Neural cell (in vitro differentiated cells): ENCODE measurements around the gene SLC34A3. TPM values are rescaled to one million over a fixed set of nuclear protein-coding genes. Genes with fewer than 3 reads are reported as not detected.
"Not testable (repeated sequence)": the region's sequence is repeated elsewhere in the genome, so short reads cannot be mapped to it uniquely, and the experiment has no call there.

Source experiments
- H2AFZ ChIP-seq: fragments of 200-600, 300-800 bp; sonication (generic), shearing (Covaris generic); 2 replicates; pipeline ENCODE4 v1.6.0; 2014; ENCODE audit warnings: low read depth, mild to moderate bottlenecking, antibody characterized with exemption, low read length, moderate library complexity
- H3F3A ChIP-seq: fragments of 200-600 bp; shearing (Covaris generic); 2 replicates; pipeline ENCODE4 v1.6.1; 2016; ENCODE audit warnings: mild to moderate bottlenecking, moderate library complexity, mixed read lengths, antibody characterized with exemption, low read length; ENCODE audit not compliant: insufficient read depth, poor library complexity, severe bottlenecking
- H3K27ac ChIP-seq: fragments of 200-600, 300-800 bp; sonication (generic), shearing (Covaris generic); 2 replicates; pipeline ENCODE4 v1.5.1; 2014; ENCODE audit warnings: mild to moderate bottlenecking, low read length, moderate library complexity
- H3K27me3 ChIP-seq: fragments of 300-800, 200-600 bp; sonication (generic), shearing (Covaris generic); 2 replicates; pipeline ENCODE4 v1.6.0; 2014; ENCODE audit warnings: mild to moderate bottlenecking, low read depth, low read length, moderate library complexity; ENCODE audit not compliant: insufficient read depth
- H3K36me3 ChIP-seq: fragments of 300-800, 200-600 bp; sonication (generic), shearing (Covaris generic); 2 replicates; pipeline ENCODE4 v1.5.1; 2014; ENCODE audit warnings: mild to moderate bottlenecking, antibody characterized with exemption, low read length, moderate library complexity; ENCODE audit not compliant: insufficient read depth
- H3K4me2 ChIP-seq: fragments of 300-800, 200-600 bp; sonication (generic), shearing (Covaris generic); 2 replicates; pipeline ENCODE4 v1.6.0; 2014; ENCODE audit warnings: mild to moderate bottlenecking, low read length
- H3K4me3 ChIP-seq: fragments of 300-800, 200-600 bp; sonication (generic), shearing (Covaris generic); 2 replicates; pipeline ENCODE4 v1.5.1; 2014; ENCODE audit warnings: mild to moderate bottlenecking, low read length, moderate library complexity
- H3K79me2 ChIP-seq: fragments of 200-600 bp; shearing (Covaris generic); replicated peaks from 2 replicates; pipeline ENCODE4 v1.6.0; 2014; ENCODE audit warnings: mild to moderate bottlenecking, low read length, moderate library complexity; ENCODE audit not compliant: insufficient read depth
- H3K9ac ChIP-seq: fragments of 300-800, 200-600 bp; sonication (generic), shearing (Covaris generic); 2 replicates; pipeline ENCODE4 v1.6.1; 2016; ENCODE audit warnings: mild to moderate bottlenecking, low read length, mixed read lengths
- H3K9me2 ChIP-seq: fragments of 200-600 bp; shearing (Covaris generic); 2 replicates; pipeline ENCODE4 v1.6.1; 2016; ENCODE audit warnings: mild to moderate bottlenecking, low read length, mixed read lengths; ENCODE audit not compliant: insufficient read depth
- H3K9me3 ChIP-seq: fragments of 200-600, 300-800 bp; sonication (generic), shearing (Covaris generic); 2 replicates; pipeline ENCODE4 v1.6.1; 2016; ENCODE audit warnings: mild to moderate bottlenecking, mixed run types, low read length, moderate library complexity, mixed read lengths
- H4K20me1 ChIP-seq: fragments of 200-600 bp; shearing (Covaris generic); 2 replicates; pipeline ENCODE4 v1.6.1; 2016; ENCODE audit warnings: mild to moderate bottlenecking, mixed run types; ENCODE audit not compliant: insufficient read depth
- CTCF ChIP-seq: fragments of 450-650 bp; IDR thresholded peaks from 2 replicates; pipeline ENCODE4 v1.5.1; 2014; ENCODE audit warnings: antibody characterized with exemption, mild to moderate bottlenecking, moderate library complexity; ENCODE audit not compliant: poor library complexity, severe bottlenecking
- EP300 ChIP-seq: fragments of 450-650 bp; conservative IDR thresholded peaks from 2 replicates; pipeline ENCODE4 v1.6.1; 2014; ENCODE audit warnings: antibody characterized with exemption, mild to moderate bottlenecking, moderate library complexity; ENCODE audit not compliant: poor library complexity, severe bottlenecking
- EZH2 ChIP-seq: fragments of 200-600, 300-800 bp; shearing (Covaris generic), sonication (generic); IDR thresholded peaks from 2 replicates; pipeline ENCODE4 v1.6.1; 2014; ENCODE audit warnings: antibody characterized with exemption, low read length, borderline replicate concordance, mild to moderate bottlenecking; ENCODE audit not compliant: insufficient read depth, poor library complexity, severe bottlenecking
- MXI1 ChIP-seq: fragments of 450-650 bp; conservative IDR thresholded peaks from 2 replicates; pipeline ENCODE4 v1.6.1; 2014; ENCODE audit warnings: antibody characterized with exemption, mild to moderate bottlenecking; ENCODE audit not compliant: poor library complexity, severe bottlenecking
- POLR2AphosphoS5 ChIP-seq: IDR thresholded peaks from 2 replicates; pipeline ENCODE4 v1.6.1; 2012
- RAD21 ChIP-seq: fragments of 450-650 bp; conservative IDR thresholded peaks from 2 replicates; pipeline ENCODE4 v1.6.1; 2014; ENCODE audit warnings: antibody characterized with exemption, mild to moderate bottlenecking, moderate library complexity
- REST ChIP-seq: IDR thresholded peaks from 2 replicates; pipeline ENCODE4 v1.6.1; 2012; ENCODE audit warnings: borderline replicate concordance
- SMC3 ChIP-seq: fragments of 450-650 bp; conservative IDR thresholded peaks from 2 replicates; pipeline ENCODE4 v1.6.1; 2014; ENCODE audit warnings: antibody characterized with exemption, mild to moderate bottlenecking, moderate library complexity; ENCODE audit not compliant: poor library complexity
- TAF1 ChIP-seq: IDR thresholded peaks from 2 replicates; pipeline ENCODE4 v1.6.1; 2012; ENCODE audit warnings: low read depth
- polyA plus RNA-seq: library from polyadenylated mRNA; depleted of rRNA; stranded (reverse); fragments of >200 nt; gene quantifications from 2 replicates; pipeline ENCODE4 v1.2.3, GENCODE V29; 2014

SLC34A3 gene
- polyA plus RNA-seq, 1 donor from 2014 or later, result 0.27 TPM

- peaks cover 14% of the 10 kb centered on the region for H3K79me2 ChIP-seq
- not testable (repeated sequence) for H3K9me3 ChIP-seq, H3K9ac ChIP-seq, H3K27ac ChIP-seq, H3F3A ChIP-seq, H3K36me3 ChIP-seq, H3K27me3 ChIP-seq, H3K4me2 ChIP-seq, H2AFZ ChIP-seq, H3K9me2 ChIP-seq, H3K4me3 ChIP-seq, H4K20me1 ChIP-seq
These were observed 12.5 kb downstream of the SLC34A3 start for GRCh38 chr9:137243266-137243625.

- Histone ChIP-seq H3K4me2 (no peak overlapping the region), H3K9me3 (no peaks in the 10 kb centered on the region), H3K36me3 (no peaks in the 10 kb centered on the region), H3K79me2 (peaks cover 14% of the 10 kb centered on the region), H3K9me2 (no peaks in the 10 kb centered on the region), H3K4me3 (no peak overlapping the region), H3K27me3 (no peaks in the 10 kb centered on the region), H2AFZ (no peak overlapping the region), H3F3A (no peaks in the 10 kb centered on the region), H3K9ac (no peak overlapping the region), H3K27ac (no peak overlapping the region), H4K20me1 (no peaks in the 10 kb centered on the region)
- no peak for TF ChIP-seq EZH2
- TF ChIP-seq RAD21, result no peak
- TF ChIP-seq REST, result no peak
- no peak for TF ChIP-seq CTCF
- no peak for TF ChIP-seq POLR2AphosphoS5
- TF ChIP-seq MXI1, result no peak
- no peak for TF ChIP-seq EP300
- TF ChIP-seq TAF1, result no peak
- no peak for TF ChIP-seq SMC3
These were observed 13.2 kb downstream of the SLC34A3 start for GRCh38 chr9:137243626-137244485.
